Neural progenitor cell (in vitro differentiated cells): ENCODE data around the gene PCDHGA4.

Source experiments
- CTCF ChIP-seq: fragments of 200-600 bp; sonication (generic); IDR thresholded peaks from 2 replicates; pipeline ENCODE4 v1.5.1; 2017; ENCODE audit warnings: antibody characterized with exemption, mild to moderate bottlenecking
- EZH2 ChIP-seq: fragments of 200-600 bp; sonication (generic); IDR thresholded peaks from 2 replicates; pipeline ENCODE4 v1.6.1; 2017; ENCODE audit warnings: antibody characterized with exemption, mild to moderate bottlenecking, moderate library complexity

GRCh38 chr5:141356133-141356532, 1.3 kb downstream of the PCDHGA4 start:
- no peak for TF ChIP-seq CTCF
- TF ChIP-seq EZH2: no peak
